GM18517 (cell line): ENCODE data around the gene KRTAP2-2.
"Not testable (repeated sequence)": the region's sequence is repeated elsewhere in the genome, so short reads cannot be mapped to it uniquely, and the experiment has no call there.

Source experiments
- ATAC-seq: cut with Tn5 transposase; IDR thresholded peaks from one replicate; pipeline ENCODE4 v1.9.1; 2021; ENCODE audit warnings: mild to moderate bottlenecking, moderate library complexity; ENCODE audit not compliant: unreplicated experiment

KRTAP2-2 gene

DNA sequence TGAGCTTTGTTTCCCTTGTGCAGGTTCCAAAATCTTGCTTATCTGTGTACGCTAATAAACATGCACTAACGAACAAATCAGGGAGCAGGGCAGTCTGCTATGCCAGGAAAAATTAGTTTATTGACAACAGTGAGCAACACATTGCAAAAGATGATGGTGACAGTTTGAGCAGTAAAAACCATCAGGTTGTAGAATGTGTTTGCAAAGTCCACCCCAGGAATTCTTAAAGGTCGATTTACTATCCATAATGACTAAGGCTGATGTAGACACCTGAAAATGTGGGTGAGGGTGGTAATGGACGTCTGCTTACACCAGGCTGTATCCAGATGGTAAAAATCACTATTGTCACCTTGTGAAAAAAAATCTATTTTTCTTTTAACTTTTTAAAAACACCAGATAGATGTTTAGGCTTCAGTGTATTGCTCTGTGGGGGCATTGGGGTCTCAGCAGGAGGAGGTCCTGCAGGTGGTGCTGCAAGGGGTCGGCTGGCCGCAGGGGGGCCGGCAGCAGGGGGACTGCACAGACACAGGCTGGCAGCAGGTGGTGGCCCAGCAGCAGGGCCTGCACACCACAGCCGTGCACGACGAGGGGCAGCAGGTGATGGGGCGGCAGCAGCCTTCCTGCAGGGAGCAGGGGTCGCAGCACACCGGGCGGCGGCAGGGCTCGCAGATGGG lies 10.1 kb upstream of the KRTAP2-2 start:
- ATAC-seq = not testable (repeated sequence)

DNA sequence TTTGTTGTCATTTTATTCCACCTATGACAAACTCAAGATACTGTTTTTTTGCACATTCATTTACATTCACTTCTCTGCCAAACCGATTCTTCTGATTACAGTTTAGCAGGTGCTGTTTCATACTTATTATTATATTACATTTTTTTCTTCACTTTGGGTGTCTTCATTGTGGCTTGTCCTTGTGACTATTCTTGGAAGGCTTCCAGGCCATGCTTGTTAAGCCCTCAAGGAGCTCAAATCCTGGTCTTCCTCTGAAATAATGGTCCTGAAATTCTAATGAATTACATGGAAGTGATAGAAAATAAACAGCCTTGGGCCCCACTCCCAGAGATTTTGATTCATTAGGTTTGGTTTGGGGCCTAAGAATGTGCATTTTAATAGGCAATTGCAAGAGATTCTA lies 9.3 kb upstream of the KRTAP2-2 start:
- no peak for ATAC-seq

DNA sequence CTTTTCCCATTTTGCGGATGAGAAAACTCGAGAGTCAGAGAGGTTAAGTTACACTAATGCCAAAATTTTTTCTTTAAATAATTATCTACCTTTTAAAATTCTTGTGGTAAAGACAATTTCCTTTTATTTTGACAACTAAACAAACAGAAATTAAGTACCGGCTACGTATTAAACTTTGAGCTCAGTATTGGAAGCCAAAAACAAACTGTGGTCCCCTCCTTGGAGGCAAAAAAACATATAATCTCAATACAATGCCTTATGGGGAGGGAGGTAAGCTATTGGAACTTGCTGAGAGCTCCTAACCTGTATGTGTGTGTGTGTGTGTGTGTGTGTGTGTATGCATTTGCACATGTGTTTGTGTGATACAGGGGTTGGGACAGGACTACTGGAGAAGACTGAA lies 8.4 kb upstream of the KRTAP2-2 start:
- ATAC-seq = no peak

DNA sequence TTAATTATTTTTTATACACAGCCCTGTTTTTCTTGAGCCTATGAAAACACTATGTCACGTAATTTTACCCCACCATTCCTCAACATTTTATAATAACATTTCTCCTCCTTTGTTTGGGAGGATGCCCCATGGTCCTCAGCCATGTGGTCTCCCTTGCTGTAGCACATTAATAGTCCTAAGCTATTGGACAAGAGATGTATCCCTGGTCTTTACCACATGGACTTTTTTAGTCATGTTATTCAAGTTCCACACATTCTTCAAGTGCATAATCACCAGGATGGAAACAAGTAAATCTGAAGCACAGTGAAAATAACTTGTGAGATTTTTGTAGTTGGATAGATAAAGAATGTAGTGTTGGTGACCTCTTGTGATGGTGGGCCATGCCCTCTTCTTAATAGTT lies 6.9 kb upstream of the KRTAP2-2 start:
- no peak for ATAC-seq

DNA sequence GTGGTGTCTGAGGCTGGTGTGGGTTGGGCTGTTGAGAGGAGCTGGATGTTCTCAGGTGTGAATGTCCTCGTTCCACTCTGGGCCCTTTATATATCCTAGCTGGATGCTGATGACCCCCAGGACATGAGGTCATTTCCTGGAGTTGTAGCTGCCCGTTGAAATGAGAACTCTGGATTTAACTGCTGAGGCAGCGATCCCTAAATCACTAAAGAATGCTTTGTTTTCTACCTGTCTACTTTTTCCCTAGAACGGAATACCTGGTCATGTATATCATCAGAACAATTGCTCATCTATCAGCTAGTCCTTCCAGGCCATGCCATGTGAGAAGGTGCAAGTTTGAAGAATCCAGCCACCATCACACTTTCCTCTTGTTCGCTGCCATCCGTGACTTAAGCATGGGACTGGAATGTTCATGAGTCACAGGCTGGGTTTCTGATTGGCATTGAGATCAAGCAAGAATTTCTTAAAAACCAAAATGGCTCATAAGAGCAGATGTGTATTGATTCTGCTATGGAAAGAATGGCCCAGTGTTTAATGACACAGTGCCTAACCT lies 5.1 kb upstream of the KRTAP2-2 start, which contains the start of gene KRTAP2-3:
Gene KRTAP2-3, minus strand, starts transcription at position 63 of the 553 bp plus-strand sequence. CDS start 64 bp downstream, outside the sequence.
- ATAC-seq = no peak

DNA sequence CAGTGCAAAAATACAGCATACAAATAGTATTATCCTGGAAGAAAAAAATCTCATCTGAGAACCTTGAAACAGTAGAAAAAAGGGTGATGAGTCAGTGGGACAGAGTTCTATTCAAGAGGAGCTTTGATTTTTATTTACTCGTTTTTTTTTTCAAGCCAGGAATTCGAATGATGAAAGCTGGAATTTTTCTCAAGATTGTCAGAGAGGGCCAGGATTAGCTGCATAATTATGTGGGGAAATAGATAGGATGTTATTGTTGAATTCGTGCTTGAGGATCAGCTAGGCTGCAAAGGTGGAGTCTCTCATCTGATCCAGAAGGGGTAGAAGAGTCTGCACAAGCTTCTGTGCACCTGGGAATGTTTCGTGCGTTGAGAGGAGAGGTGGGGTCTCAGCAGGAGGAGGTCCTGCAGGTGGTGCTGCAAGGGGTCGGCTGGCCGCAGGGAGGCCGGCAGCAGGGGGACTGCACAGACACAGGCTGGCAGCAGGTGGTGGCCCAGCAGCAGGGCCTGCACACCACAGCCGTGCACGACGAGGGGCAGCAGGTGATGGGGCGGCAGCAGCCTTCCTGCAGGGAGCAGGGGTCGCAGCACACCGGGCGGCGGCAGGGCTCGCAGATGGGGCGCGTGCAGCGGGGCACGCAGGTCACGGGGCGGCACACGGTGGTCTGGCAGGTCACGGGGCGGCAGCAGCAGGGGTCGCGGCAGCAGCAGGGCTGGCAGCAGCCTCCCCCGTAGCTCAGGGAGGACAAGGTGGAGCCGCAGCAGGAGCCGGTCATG lies 4.4 kb upstream of the KRTAP2-2 start:
- ATAC-seq = not testable (repeated sequence)

DNA sequence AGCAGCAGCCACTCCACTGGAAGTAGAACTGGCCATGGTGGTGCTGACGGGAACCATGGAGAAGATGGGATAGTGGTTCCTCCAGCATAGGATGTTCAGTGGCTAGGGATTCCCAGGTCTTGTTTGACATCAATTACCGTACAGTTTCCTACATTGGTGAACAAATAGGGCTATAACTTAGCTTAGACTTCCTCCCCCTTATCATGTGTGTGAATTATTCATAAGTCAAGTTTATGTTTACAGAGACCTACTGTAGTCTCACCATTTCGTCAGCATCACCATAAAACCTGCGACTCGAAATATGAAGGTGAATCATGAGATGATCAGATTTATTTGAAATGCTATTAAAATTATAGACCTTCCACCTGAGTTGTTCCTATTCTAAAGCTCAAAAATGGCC lies 3.7 kb upstream of the KRTAP2-2 start:
- ATAC-seq = no peak

DNA sequence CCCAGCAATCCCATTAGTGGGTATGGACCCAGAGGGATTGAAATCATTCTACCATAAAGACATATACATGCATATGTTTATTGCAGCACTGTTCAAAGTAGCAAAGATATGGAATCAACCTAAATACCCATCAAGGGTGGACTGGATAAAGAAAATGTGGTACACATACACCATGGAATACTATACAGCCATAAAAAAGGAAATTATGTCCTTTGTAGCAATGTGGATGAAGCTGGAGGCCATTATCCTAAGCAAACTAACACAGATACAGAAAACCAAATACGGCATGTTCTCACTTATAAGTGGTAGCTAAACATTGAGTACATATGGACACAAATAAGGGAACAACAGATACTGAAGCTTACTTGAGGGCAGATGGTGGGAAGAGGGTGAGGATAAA lies 2.5 kb upstream of the KRTAP2-2 start:
- no peak for ATAC-seq

DNA sequence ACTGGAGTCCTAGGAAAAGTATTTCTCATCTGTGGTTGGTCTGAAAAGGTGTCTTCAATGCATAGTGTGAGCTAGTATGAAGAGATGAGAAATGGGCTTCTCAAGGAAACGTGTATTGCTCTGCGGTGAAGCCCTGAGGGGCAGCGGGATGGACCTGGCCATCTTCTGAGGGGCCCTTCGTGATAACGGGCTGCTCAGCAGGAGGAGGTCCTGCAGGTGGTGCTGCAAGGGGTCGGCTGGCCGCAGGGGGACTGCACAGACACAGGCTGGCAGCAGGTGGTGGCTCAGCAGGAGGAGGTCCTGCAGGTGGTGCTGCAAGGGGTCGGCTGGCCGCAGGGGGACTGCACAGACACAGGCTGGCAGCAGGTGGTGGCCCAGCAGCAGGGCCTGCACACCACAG lies 474 bp downstream of the KRTAP2-2 start:
- ATAC-seq = not testable (repeated sequence)

DNA sequence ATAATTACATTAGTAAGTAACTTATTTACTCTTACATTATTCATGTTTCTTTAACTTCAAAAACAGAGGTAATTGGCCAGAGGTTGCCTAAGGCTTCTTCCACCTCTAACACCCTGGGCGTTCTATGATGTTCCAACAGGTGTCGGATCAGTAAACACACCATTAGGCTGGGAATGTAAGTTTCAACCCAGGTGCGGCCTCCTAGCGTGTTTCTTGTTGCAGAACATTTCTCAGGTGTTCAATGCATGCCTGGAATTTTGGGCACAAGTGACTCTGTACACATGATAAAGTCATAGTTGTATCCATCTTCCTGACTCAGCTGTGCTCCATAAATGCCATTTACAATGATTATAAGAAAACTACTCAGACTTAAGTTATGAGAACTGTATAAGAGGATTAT lies 1.0 kb downstream of the KRTAP2-2 start:
- no peak for ATAC-seq

DNA sequence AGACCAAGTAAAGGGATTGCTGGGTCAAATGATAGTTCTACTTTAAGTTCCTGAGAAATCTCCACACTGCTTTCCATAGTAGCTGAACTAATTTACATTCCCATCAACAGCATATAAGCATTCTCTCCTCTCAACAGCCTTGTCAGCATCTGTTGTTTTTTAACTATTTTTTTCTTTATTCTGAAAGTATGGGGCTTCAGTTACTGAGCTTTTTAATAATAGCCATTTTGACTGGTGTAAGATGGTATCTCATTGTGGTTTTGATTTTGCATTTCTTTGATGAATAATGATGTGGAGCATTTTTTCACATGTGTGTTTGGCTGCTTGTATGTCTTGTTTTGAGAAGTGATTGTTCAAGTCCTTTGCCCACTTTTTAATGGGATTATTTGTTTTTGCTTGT lies 2.5 kb downstream of the KRTAP2-2 start:
- ATAC-seq = no peak

DNA sequence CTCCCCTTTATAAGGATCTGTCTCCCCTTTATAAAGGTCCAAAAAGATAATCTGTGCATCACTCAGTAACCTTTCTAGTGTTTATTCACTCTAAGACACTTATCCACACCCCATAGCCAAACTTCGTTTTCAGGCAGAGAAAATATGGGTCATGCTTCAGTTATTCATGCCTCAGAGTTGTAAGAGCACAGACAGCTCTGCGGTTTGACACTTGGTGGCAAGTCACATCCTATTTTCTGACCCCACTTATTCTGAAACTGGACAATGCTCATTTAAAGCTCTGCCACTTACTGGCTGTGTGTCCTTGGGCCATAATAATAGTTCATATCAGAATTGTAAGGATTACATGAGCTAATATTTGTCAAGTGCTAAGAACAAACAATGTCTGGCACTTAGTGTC lies 5.9 kb downstream of the KRTAP2-2 start:
- ATAC-seq = no peak

DNA sequence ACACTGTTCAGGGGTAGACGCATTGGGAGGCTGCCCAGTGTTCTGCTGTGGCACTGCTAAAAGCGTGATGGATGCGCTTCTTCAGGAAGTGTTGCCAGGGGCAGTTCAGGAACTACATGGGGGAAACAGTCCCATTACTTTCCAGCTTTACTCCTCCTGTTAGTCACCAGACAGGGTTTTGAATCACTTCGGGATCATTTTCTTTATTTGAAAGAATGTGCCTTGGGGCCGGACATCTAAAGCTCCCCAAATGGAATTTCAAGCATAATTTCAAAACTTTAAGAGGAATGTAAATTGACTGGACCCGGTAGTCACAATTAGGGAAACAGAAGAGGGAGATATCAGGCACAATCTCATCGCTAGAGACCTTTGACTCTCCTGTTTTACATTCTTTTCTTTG lies 6.6 kb downstream of the KRTAP2-2 start:
- ATAC-seq = no peak

DNA sequence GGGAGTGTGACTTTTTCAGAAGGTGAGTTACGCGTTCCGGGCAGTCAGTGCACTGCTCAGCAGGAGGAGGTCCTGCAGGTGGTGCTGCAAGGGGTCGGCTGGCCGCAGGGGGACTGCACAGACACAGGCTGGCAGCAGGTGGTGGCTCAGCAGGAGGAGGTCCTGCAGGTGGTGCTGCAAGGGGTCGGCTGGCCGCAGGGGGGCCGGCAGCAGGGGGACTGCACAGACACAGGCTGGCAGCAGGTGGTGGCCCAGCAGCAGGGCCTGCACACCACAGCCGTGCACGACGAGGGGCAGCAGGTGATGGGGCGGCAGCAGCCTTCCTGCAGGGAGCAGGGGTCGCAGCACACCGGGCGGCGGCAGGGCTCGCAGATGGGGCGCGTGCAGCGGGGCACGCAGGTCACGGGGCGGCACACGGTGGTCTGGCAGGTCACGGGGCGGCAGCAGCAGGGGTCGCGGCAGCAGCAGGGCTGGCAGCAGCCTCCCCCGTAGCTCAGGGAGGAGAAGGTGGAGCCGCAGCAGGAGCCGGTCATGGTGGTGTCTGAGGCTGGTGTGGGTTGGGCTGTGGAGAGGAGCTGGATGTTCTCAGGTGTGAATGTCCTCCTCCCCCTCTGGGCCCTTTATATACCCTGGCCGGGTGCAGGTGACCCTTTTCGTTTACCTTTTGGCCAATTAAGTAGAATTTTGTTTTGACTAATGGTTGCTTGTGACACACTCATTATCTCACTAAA lies 8.1 kb downstream of the KRTAP2-2 start, which contains the start of gene KRTAP2-1:
Gene KRTAP2-1, minus strand, starts transcription at position 582 of the 731 bp plus-strand sequence. Its CDS starts 49 bp downstream, at position 533.
- not testable (repeated sequence) for ATAC-seq

DNA sequence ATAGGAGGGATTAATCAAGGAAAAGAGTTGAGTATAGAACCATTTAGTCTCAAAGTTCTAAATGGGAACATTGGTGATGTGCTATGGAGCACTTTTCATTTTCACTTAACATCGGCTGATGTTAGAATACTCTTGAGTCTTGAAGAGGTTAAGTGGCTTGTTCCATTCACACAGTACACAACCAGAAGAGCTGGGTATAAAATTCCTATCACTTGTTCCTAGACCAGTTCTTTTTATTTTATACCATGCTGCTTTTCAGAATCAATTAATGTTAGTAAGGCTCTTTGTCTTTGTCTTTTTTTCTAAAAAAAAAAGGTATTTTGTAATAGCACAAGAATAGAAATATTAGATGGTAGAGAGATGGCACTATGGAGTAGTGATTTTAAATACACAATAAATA lies 12.1 kb downstream of the KRTAP2-2 start:
- ATAC-seq = no peak

DNA sequence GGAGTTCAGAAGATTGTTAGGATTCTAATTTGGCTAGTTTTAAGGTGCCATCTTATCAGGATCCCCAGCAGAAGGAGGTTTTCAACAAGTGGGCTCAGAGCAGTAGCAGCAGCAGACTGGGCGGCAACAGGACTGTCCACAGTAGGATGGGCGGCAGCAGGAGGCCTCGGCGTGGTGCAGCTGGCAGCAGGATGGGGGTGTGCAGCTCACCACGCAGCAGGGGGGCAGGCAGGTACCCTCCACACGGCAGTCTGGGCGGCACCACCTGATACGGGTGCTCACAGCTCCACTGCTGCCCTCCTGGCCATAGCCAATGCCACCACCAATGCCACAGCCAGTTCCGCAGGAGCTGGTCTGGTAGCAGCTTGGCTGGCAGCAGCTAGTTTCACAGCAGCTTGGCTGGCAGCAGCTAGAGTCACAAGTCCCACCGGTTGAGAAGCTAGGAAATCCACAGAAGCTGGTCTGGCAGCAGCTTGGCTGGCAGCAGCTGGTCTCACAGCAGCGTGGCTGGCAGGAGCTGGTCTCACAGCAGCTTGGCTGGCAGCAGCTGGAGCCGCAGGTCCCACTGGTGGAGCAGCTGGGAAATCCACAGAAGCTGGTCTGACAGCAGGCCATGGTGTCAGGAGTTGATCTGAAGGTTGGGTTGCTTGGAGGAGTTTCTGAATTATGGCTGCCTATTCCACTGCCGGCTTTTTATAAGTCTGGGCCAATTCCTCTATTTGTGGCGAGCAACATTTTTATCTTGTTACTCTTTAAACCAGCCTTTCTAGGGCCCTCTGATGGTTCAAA lies 14.1 kb downstream of the KRTAP2-2 start, which contains the start of gene KRTAP1-1:
Gene KRTAP1-1, minus strand, starts transcription at position 668 of the 789 bp plus-strand sequence. Its CDS starts 53 bp downstream, at position 615.
- not testable (repeated sequence) for ATAC-seq

DNA sequence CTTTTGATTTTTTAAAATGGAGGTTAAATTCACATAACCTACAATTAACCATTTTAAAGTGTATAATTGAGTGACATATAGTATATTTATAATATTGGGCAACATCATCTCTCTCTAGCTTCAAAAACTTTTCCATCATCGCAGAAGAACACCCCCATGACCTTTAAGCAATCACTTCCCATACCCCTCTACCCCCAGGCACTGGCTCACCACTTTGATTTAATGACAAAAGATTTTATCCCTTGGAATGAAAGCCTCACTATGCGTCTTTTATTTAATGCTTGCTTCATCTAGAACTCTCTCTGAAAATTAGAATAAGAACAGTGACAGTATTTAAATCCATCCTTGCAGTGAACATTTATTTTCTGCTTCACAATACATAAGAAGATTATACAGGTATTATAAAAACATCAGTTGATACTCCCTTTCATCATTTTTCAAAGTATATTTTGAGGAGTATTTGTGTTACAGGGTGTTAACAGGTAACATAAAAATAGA lies 17.1 kb downstream of the KRTAP2-2 start:
- no peak for ATAC-seq

DNA sequence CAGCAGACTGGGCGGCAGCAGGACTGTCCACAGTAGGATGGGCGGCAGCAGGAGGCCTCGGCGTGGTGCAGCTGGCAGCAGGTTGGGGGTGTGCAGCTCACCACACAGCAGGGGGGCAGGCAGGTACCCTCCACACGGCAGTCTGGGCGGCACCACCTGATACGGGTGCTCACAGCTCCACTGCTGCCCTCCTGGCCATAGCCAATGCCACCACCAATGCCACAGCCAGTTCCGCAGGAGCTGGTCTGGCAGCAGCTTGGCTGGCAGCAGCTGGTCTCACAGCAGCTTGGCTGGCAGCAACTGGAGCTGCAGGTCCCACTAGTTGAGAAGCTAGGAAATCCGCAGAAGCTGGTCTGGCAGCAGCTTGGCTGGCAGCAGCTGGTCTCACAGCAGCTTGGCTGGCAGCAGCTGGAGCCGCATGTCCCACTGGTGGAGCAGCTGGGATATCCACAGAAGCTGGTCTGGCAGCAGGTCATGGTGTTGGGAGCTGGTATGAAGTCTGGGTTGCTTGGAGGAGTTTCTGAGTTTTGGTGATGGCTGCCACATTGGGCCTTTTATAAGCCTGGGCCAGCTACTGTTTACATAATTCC lies 20.6 kb downstream of the KRTAP2-2 start, which contains the start of gene KRTAP1-3:
Gene KRTAP1-3, minus strand, starts transcription at position 529 of the 590 bp plus-strand sequence. Its CDS starts 53 bp downstream, at position 476.
- not testable (repeated sequence) for ATAC-seq

DNA sequence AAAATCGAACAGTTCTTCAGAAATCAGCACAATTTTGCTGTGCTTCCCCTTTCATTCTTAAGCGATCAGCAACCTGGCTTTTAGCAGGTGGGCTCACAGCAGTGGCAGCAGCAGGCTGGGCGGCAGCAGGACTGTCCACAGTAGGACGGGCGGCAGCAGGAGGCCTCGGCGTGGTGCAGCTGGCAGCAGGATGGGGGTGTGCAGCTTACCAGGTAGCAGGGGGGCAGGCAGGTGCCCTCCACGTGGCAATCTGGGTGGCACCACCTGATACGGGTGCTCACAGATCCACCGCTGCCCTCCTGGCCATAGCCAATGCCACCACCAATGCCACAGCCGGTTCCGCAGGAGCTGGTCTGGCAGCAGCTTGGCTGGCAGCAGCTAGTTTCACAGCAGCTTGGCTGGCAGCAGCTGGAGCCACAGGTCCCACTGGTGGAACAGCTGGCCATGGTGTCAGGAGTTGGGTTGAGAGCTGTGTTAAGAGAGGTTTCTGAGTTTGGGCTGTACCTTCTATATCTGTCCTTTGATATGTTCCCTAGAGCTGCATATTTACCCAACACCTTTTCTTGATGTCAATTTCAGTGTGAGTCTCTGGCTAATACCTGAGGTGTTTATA lies 25.3 kb downstream of the KRTAP2-2 start, which contains the start of gene KRTAP1-4:
Gene KRTAP1-4, minus strand, starts transcription at position 563 of the 613 bp plus-strand sequence. Its CDS starts 117 bp downstream, at position 446.
- ATAC-seq = no peak
